Stomach (tissue), 4 donors: Measurements from ENCODE around the gene LPAR5.
A peak's percentile ranks its signal among the peaks of the same experiment; 100 is the strongest.

Source experiments
- POLR2AphosphoS5 ChIP-seq, 3 donors: sonication (generic); formaldehyde crosslinking; IDR thresholded peaks; one replicate each; pipeline ENCODE4 v1.6.1; 2016; ENCODE audit warnings: antibody characterized with exemption in 3 of 3
- TF ChIP-seq, protein P1 (sequence below), 7 experiments: fragments of 450-650 bp in 4 of 7; fragments of 200-600 bp in 3 of 7; sonication (generic) in 3 of 7; IDR thresholded peaks; one replicate each; pipeline ENCODE4 v1.5.1; 2016 to 2019; ENCODE audit warnings: antibody characterized with exemption in 7 of 7, control low read depth in 2 of 7, mild to moderate bottlenecking in 1 of 7

DNA sequence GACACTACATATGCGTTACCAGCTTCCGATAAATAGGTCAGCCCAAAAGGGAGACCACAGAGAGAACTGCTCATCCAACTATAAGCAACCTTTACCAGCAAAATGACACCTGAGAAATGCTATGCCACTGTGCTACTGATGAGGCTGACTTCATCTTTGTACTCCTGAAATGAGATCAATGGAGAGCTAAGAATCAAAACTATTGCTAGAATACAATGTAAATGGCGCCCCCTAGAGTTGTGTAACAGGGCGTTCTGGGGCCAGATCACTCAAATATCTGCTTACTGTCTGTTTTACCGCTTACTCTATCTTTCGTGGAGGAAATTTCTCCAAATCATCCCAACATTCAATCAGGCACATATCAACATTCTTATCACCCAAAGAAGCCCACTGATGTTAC, 48.9 kb upstream of the LPAR5 start:
- TF ChIP-seq, protein P1, sequence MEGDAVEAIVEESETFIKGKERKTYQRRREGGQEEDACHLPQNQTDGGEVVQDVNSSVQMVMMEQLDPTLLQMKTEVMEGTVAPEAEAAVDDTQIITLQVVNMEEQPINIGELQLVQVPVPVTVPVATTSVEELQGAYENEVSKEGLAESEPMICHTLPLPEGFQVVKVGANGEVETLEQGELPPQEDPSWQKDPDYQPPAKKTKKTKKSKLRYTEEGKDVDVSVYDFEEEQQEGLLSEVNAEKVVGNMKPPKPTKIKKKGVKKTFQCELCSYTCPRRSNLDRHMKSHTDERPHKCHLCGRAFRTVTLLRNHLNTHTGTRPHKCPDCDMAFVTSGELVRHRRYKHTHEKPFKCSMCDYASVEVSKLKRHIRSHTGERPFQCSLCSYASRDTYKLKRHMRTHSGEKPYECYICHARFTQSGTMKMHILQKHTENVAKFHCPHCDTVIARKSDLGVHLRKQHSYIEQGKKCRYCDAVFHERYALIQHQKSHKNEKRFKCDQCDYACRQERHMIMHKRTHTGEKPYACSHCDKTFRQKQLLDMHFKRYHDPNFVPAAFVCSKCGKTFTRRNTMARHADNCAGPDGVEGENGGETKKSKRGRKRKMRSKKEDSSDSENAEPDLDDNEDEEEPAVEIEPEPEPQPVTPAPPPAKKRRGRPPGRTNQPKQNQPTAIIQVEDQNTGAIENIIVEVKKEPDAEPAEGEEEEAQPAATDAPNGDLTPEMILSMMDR (IDR thresholded peaks at IDR 0.05) = peak in 3 of 7 experiments; percentile 20 to 33 (median 31)
- no peak for TF ChIP-seq POLR2AphosphoS5 (IDR thresholded peaks at IDR 0.05)
